IPS-18c (cell line): Measurements from ENCODE around the gene SLC16A9.
"Not testable (repeated sequence)": the region's sequence is repeated elsewhere in the genome, so short reads cannot be mapped to it uniquely, and the experiment has no call there.

Experiments
- H3K4me3 ChIP-seq: 2 replicates; pipeline ENCODE4 v1.7.0; 2013; ENCODE audit warnings: low read depth, mild to moderate bottlenecking, low read length, moderate library complexity; ENCODE audit not compliant: insufficient read depth
- H3K9me3 ChIP-seq: one replicate; pipeline ENCODE4 v1.6.1; 2013; ENCODE audit warnings: mild to moderate bottlenecking, low read length, moderate library complexity; ENCODE audit not compliant: control insufficient read depth, insufficient read depth

SLC16A9 gene

GRCh38 chr10:59732849-59733248 is 23.2 kb upstream of the SLC16A9 start:
- H3K9me3 ChIP-seq, H3K4me3 ChIP-seq: not testable (repeated sequence)

GRCh38 chr10:59729167-59729566 is 19.5 kb upstream of the SLC16A9 start:
- H3K4me3 ChIP-seq, H3K9me3 ChIP-seq: not testable (repeated sequence)

GRCh38 chr10:59724098-59724938 is 14.7 kb upstream of the SLC16A9 start:
- Histone ChIP-seq H3K4me3 (no peak overlapping the region), H3K9me3 (no peaks in the 10 kb centered on the region)

GRCh38 chr10:59720377-59720776 is 10.7 kb upstream of the SLC16A9 start:
- no peaks in the 10 kb centered on the region for H3K9me3 ChIP-seq
- no peak overlapping the region for H3K4me3 ChIP-seq

GRCh38 chr10:59719374-59719773 is 9.7 kb upstream of the SLC16A9 start:
- no peak overlapping the region for H3K4me3 ChIP-seq
- H3K9me3 ChIP-seq, result no peaks in the 10 kb centered on the region

GRCh38 chr10:59718257-59718656 is 8.6 kb upstream of the SLC16A9 start:
- Histone ChIP-seq H3K9me3 (no peaks in the 10 kb centered on the region), H3K4me3 (no peak overlapping the region)

GRCh38 chr10:59713196-59713821 is 3.7 kb upstream of the SLC16A9 start:
- Histone ChIP-seq H3K9me3 (no peaks in the 10 kb centered on the region), H3K4me3 (no peak overlapping the region)

- Histone ChIP-seq H3K4me3 (no peak overlapping the region), H3K9me3 (peaks cover 2% of the 10 kb centered on the region)
Measured at GRCh38 chr10:59711871-59712494, 2.3 kb upstream of the SLC16A9 start.

- Histone ChIP-seq H3K9me3 (peaks cover 2% of the 10 kb centered on the region), H3K4me3 (peak overlapping the region; percentile 85)
Measured at GRCh38 chr10:59708816-59709394, 745 bp downstream of the SLC16A9 start.

- Histone ChIP-seq H3K4me3 (no peak overlapping the region), H3K9me3 (peaks cover 2% of the 10 kb centered on the region)
Measured at GRCh38 chr10:59706851-59707797, 2.5 kb downstream of the SLC16A9 start.

GRCh38 chr10:59705931-59706330 is 3.7 kb downstream of the SLC16A9 start:
- H3K9me3 ChIP-seq, result peaks cover 2% of the 10 kb centered on the region
- H3K4me3 ChIP-seq, result no peak overlapping the region

- no peak overlapping the region for H3K4me3 ChIP-seq
- peaks cover 2% of the 10 kb centered on the region for H3K9me3 ChIP-seq
Measured at GRCh38 chr10:59704630-59705029, 5.0 kb downstream of the SLC16A9 start.

GRCh38 chr10:59702347-59702746 is 7.3 kb downstream of the SLC16A9 start:
- no peak overlapping the region for H3K4me3 ChIP-seq
- peaks cover 2% of the 10 kb centered on the region for H3K9me3 ChIP-seq

- H3K4me3 ChIP-seq, result no peak overlapping the region
- no peaks in the 10 kb centered on the region for H3K9me3 ChIP-seq
Measured at GRCh38 chr10:59700709-59701108, 8.9 kb downstream of the SLC16A9 start.

- Histone ChIP-seq H3K9me3 (no peaks in the 10 kb centered on the region), H3K4me3 (no peak overlapping the region)
Measured at GRCh38 chr10:59698326-59698725, 11.3 kb downstream of the SLC16A9 start.

- no peak overlapping the region for H3K4me3 ChIP-seq
- no peaks in the 10 kb centered on the region for H3K9me3 ChIP-seq
Measured at GRCh38 chr10:59695637-59696036, 14.0 kb downstream of the SLC16A9 start.

- no peak overlapping the region for H3K4me3 ChIP-seq
- no peaks in the 10 kb centered on the region for H3K9me3 ChIP-seq
Measured at GRCh38 chr10:59694936-59695335, 14.7 kb downstream of the SLC16A9 start.
